OCI-LY1 (cell line): ENCODE measurements around the gene DCUN1D2.
"Not testable (repeated sequence)": the region's sequence is repeated elsewhere in the genome, so short reads cannot be mapped to it uniquely, and the experiment has no call there.

Experiments
- H2AFZ ChIP-seq: fragments of 200-600 bp; sonication (generic), shearing (Covaris generic); 2 replicates; pipeline ENCODE4 v1.6.0; 2014; ENCODE audit warnings: antibody characterized with exemption, mild to moderate bottlenecking, low read length
- H3F3A ChIP-seq: fragments of 200-600 bp; sonication (generic), shearing (Covaris generic); 2 replicates; pipeline ENCODE4 v1.6.0; 2014; ENCODE audit warnings: mild to moderate bottlenecking, antibody characterized with exemption, low read length, moderate library complexity; ENCODE audit not compliant: insufficient read depth
- H3K27ac ChIP-seq: fragments of 200-600 bp; sonication (generic); 2 replicates; pipeline ENCODE4 v1.5.1; 2014; ENCODE audit warnings: low read length, mixed run types, mild to moderate bottlenecking, low read depth; ENCODE audit not compliant: poor library complexity, severe bottlenecking
- H3K27me3 ChIP-seq: fragments of 200-600 bp; sonication (generic); 2 replicates; pipeline ENCODE4 v1.6.0; 2014; ENCODE audit warnings: antibody characterized with exemption, mild to moderate bottlenecking, low read length, moderate library complexity; ENCODE audit not compliant: insufficient read depth
- H3K36me3 ChIP-seq: fragments of 200-600 bp; sonication (generic); 2 replicates; pipeline ENCODE4 v1.6.1; 2014; ENCODE audit warnings: mild to moderate bottlenecking, antibody characterized with exemption, low read length, moderate library complexity, mixed read lengths; ENCODE audit not compliant: insufficient read depth
- H3K4me1 ChIP-seq: fragments of 200-600 bp; sonication (generic); 2 replicates; pipeline ENCODE4 v1.5.1; 2014; ENCODE audit warnings: mild to moderate bottlenecking, low read length, moderate library complexity; ENCODE audit not compliant: insufficient read depth, severe bottlenecking
- H3K4me2 ChIP-seq: fragments of 200-600 bp; sonication (generic), shearing (Covaris generic); 2 replicates; pipeline ENCODE4 v1.6.1; 2014; ENCODE audit warnings: low read length
- H3K4me3 ChIP-seq: fragments of 200-600 bp; sonication (generic); 2 replicates; pipeline ENCODE4 v1.5.1; 2014; ENCODE audit warnings: low read length, low read depth, mild to moderate bottlenecking, mixed read lengths; ENCODE audit not compliant: poor library complexity, severe bottlenecking
- H3K79me2 ChIP-seq: fragments of 200-600 bp; shearing (Covaris generic); 2 replicates; pipeline ENCODE4 v1.6.1; 2016; ENCODE audit warnings: mixed run types, low read length, mixed read lengths; ENCODE audit not compliant: insufficient read depth
- H3K9ac ChIP-seq: fragments of 200-600 bp; sonication (generic), shearing (Covaris generic); 2 replicates; pipeline ENCODE4 v1.6.1; 2014; ENCODE audit warnings: mild to moderate bottlenecking, low read length, mixed read lengths
- H3K9me2 ChIP-seq: fragments of 200-600 bp; sonication (generic), shearing (Covaris generic); 2 replicates; pipeline ENCODE4 v1.6.1; 2014; ENCODE audit warnings: low read depth, mild to moderate bottlenecking, low read length, mixed read lengths
- H3K9me3 ChIP-seq: fragments of 200-600 bp; shearing (Covaris generic); 2 replicates; pipeline ENCODE4 v1.6.1; 2014; ENCODE audit warnings: low read length, mixed read lengths
- H4K20me1 ChIP-seq: fragments of 200-600 bp; sonication (generic), shearing (Covaris generic); 2 replicates; pipeline ENCODE4 v1.6.0; 2016; ENCODE audit warnings: mild to moderate bottlenecking, low read length; ENCODE audit not compliant: insufficient read depth
- CTCF ChIP-seq: fragments of 200-600 bp; sonication (generic), shearing (Covaris generic); IDR thresholded peaks from 2 replicates; pipeline ENCODE4 v1.5.1; 2017; ENCODE audit warnings: mild to moderate bottlenecking, antibody characterized with exemption, low read length, moderate library complexity, mixed read lengths
- EZH2 ChIP-seq: fragments of 200-600 bp; sonication (generic), shearing (Covaris generic); IDR thresholded peaks from 2 replicates; pipeline ENCODE4 v1.8.0; 2017; ENCODE audit warnings: borderline replicate concordance, mixed run types, mild to moderate bottlenecking, antibody characterized with exemption, low read length, moderate library complexity, mixed read lengths

The DCUN1D2 gene

GRCh38 chr13:113451951-113452421, 38.5 kb downstream of the DCUN1D2 start:
- Histone ChIP-seq H3K4me2 (no peak overlapping the region), H3K9ac (no peak overlapping the region), H3K4me1 (peaks cover 30% of the 10 kb centered on the region), H3K9me2 (no peaks in the 10 kb centered on the region), H3K79me2 (no peaks in the 10 kb centered on the region), H3K27me3 (no peaks in the 10 kb centered on the region), H3K27ac (no peak overlapping the region), H4K20me1 (no peaks in the 10 kb centered on the region), H3K4me3 (no peak overlapping the region), H3K9me3 (no peaks in the 10 kb centered on the region), H2AFZ (no peak overlapping the region), H3K36me3 (peaks cover 28% of the 10 kb centered on the region), H3F3A (no peaks in the 10 kb centered on the region)
- TF ChIP-seq CTCF (no peak), EZH2 (no peak)

- not testable (repeated sequence) for H3F3A ChIP-seq, H4K20me1 ChIP-seq, H2AFZ ChIP-seq, H3K9me2 ChIP-seq, H3K79me2 ChIP-seq, H3K9me3 ChIP-seq, H3K27me3 ChIP-seq
- peaks cover 38% of the 10 kb centered on the region for H3K4me1 ChIP-seq
- peak overlapping the region; percentile 5 for H3K4me3 ChIP-seq
- peak overlapping the region; percentile 83; the same call in 1 of the 2 replicates for H3K9ac ChIP-seq
- peaks cover 22% of the 10 kb centered on the region; the same call in 1 of the 2 replicates for H3K36me3 ChIP-seq
- peak; percentile 38 for TF ChIP-seq CTCF
- peak overlapping the region; percentile 96 for H3K27ac ChIP-seq
- peak overlapping the region; percentile 78; the same call in 1 of the 2 replicates for H3K4me2 ChIP-seq
Observed at GRCh38 chr13:113450861-113451620, 39.5 kb downstream of the DCUN1D2 start.

GRCh38 chr13:113450348-113450744, 40.2 kb downstream of the DCUN1D2 start:
- not testable (repeated sequence) for H2AFZ ChIP-seq, H3K9me3 ChIP-seq, H3K9me2 ChIP-seq, H3K79me2 ChIP-seq, H3K27me3 ChIP-seq, H4K20me1 ChIP-seq, H3F3A ChIP-seq
- Histone ChIP-seq H3K27ac (peak overlapping the region; percentile 96), H3K4me3 (peak overlapping the region; percentile 80), H3K9ac (peak overlapping the region; percentile 83), H3K4me2 (peak overlapping the region; percentile 78), H3K36me3 (peaks cover 16% of the 10 kb centered on the region; the same call in 1 of the 2 replicates), H3K4me1 (peaks cover 45% of the 10 kb centered on the region)
